HepG2 (cell line): ENCODE results near the gene THADA. TPM values are rescaled to one million over a fixed set of nuclear protein-coding genes. Genes with fewer than 3 reads are reported as not detected.

Source experiments
- BRF2 ChIP-seq: sonication (generic); formaldehyde crosslinking; IDR thresholded peaks from 2 replicates; pipeline ENCODE4 v1.8.1; 2022; ENCODE audit warnings: mild to moderate bottlenecking, missing genetic modification reagents
- GLMP ChIP-seq: sonication (generic); formaldehyde crosslinking; IDR thresholded peaks from 2 replicates; pipeline ENCODE4 v1.9.0; 2021; ENCODE audit warnings: missing genetic modification reagents, mild to moderate bottlenecking, borderline replicate concordance
- MAX ChIP-seq: IDR thresholded peaks from 2 replicates; pipeline ENCODE4 v1.6.1; 2012; ENCODE audit warnings: inconsistent platforms
- ONECUT2 ChIP-seq: sonication (generic); formaldehyde crosslinking; IDR thresholded peaks from 2 replicates; pipeline ENCODE4 v1.4.0; 2020; ENCODE audit warnings: missing genetic modification reagents
- PHF21A ChIP-seq: sonication (generic); formaldehyde crosslinking; IDR thresholded peaks from 2 replicates; pipeline ENCODE4 v1.5.0; 2020; ENCODE audit warnings: mild to moderate bottlenecking, missing genetic modification reagents
- PITX1 ChIP-seq: sonication (generic); formaldehyde crosslinking; IDR thresholded peaks from 2 replicates; pipeline ENCODE4 v1.5.1; 2020; ENCODE audit warnings: mild to moderate bottlenecking, missing genetic modification reagents
- SOX5 ChIP-seq: IDR thresholded peaks from 2 replicates; pipeline ENCODE4 v1.6.1; 2016; ENCODE audit warnings: borderline replicate concordance
- ZBTB34 ChIP-seq: sonication (generic); formaldehyde crosslinking; IDR thresholded peaks from 2 replicates; pipeline ENCODE4 v1.8.0; 2022; ENCODE audit warnings: mild to moderate bottlenecking, missing genetic modification reagents
- ZNF230 ChIP-seq: sonication (generic); formaldehyde crosslinking; IDR thresholded peaks from 2 replicates; pipeline ENCODE4 v1.4.0; 2020; ENCODE audit warnings: mild to moderate bottlenecking, missing genetic modification reagents
- ZNF235 ChIP-seq: sonication (generic); formaldehyde crosslinking; IDR thresholded peaks from 2 replicates; pipeline ENCODE4 v1.8.1; 2023; ENCODE audit warnings: mild to moderate bottlenecking, missing genetic modification reagents, borderline replicate concordance
- ZNF253 ChIP-seq: sonication (generic); formaldehyde crosslinking; IDR thresholded peaks from 2 replicates; pipeline ENCODE4 v1.8.0; 2022; ENCODE audit warnings: mild to moderate bottlenecking, missing genetic modification reagents, borderline replicate concordance
- ZNF558 ChIP-seq: sonication (generic); formaldehyde crosslinking; IDR thresholded peaks from 2 replicates; pipeline ENCODE4 v1.9.0; 2022; ENCODE audit warnings: mild to moderate bottlenecking, missing genetic modification reagents, borderline replicate concordance
- ZNF609 ChIP-seq: sonication (generic); formaldehyde crosslinking; IDR thresholded peaks from 2 replicates; pipeline ENCODE4 v1.4.0; 2020; ENCODE audit warnings: mild to moderate bottlenecking, missing genetic modification reagents, borderline replicate concordance
- ZNF749 ChIP-seq: sonication (generic); formaldehyde crosslinking; IDR thresholded peaks from 2 replicates; pipeline ENCODE4 v1.8.0; 2022; ENCODE audit warnings: mild to moderate bottlenecking, missing genetic modification reagents, moderate library complexity, borderline replicate concordance
- polyA plus RNA-seq, 8 experiments: library from polyadenylated mRNA; depleted of rRNA in 3 of 8; stranded (reverse) in 7 of 8; unstranded in 1 of 8; fragments of >200 nt; fragmentation: Illumina TruSeq in 4 of 8; extraction: Trizol in 4 of 8; gene quantifications; 2 replicates each; pipeline versions ENCODE4 v1.2.1 to v1.2.3, GENCODE V29; 2011 to 2016; ENCODE audit warnings: low read depth in 4 of 8, missing spikeins in 1 of 8, mixed read lengths in 1 of 8; ENCODE audit not compliant: insufficient read depth in 1 of 8
- total RNA-seq, 5 experiments: library from RNA; depleted of rRNA; stranded (reverse); fragments of >200 nt; fragmentation: Illumina TruSeq; extraction: Trizol; gene quantifications; 2 replicates each; pipeline ENCODE4 v1.2.3, GENCODE V29; 2016; ENCODE audit warnings: low read depth in 1 of 5
- TF ChIP-seq, protein P1 (sequence below): sonication (generic); formaldehyde crosslinking; IDR thresholded peaks from 2 replicates; pipeline ENCODE4 v1.4.0; 2020; ENCODE audit warnings: missing genetic modification reagents
- TF ChIP-seq, protein P2 (sequence below): IDR thresholded peaks from 2 replicates; pipeline ENCODE4 v1.6.1; 2016; ENCODE audit warnings: low read depth

The THADA gene
- total and polyA plus RNA-seq, 2 of the 13 experiments (the other 11 are each of a cell fraction or from before 2014, with no cell fraction given) = 12.7 to 21.7 TPM

DNA sequence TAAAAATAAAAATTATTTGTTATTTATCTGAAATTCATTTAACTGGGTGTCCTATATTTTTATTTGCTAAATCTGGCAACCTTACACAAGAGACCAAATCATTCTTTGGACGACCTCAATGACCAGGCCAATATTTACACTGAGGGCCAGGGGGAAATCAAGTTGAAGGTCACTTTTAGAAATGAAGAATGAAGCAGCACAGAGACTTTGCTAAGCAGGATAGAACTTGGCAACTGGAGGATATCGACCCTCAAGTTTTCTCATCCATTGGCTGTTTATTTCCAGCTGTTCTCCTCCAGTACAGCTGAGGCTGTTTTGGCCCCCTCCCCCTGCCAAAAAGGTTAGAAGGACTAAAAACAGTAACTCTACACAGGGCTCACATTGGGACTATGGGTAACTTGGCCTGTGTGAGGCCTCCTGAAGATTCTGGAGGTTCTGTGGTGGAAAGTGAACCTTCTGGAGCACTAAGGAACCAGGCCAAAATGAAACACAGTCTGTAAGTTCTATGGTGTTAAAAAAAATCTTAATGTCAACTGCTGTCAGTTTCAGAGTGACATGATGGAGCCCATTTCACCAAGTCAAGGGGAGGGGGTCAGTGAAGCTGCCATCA, 337.2 kb downstream of the THADA start (continued):
- TF ChIP-seq GLMP (no peak), ZNF230 (CRISPR knock-in tag) (no peak), ZNF749 (no peak), ZNF235 (CRISPR knock-in tag) (no peak), ZNF253 (no peak), PHF21A (CRISPR knock-in tag) (peak; percentile 51; the same call in 1 of the 2 replicates), MAX (peak; percentile 44; the same call in 1 of the 2 replicates), ONECUT2 (CRISPR knock-in tag) (peak; percentile 81), PITX1 (CRISPR knock-in tag) (peak; percentile 78), BRF2 (CRISPR knock-in tag) (0 out of 2 replicates have a peak, but pooled peaks have one; percentile 44), ZNF609 (CRISPR knock-in tag) (peak; percentile 83; the same call in 1 of the 2 replicates), SOX5 (CRISPR knock-in tag) (peak; percentile 78; the same call in 1 of the 2 replicates), ZBTB34 (CRISPR knock-in tag) (peak; percentile 79), ZNF558 (CRISPR knock-in tag) (no peak)
- TF ChIP-seq, protein P1, sequence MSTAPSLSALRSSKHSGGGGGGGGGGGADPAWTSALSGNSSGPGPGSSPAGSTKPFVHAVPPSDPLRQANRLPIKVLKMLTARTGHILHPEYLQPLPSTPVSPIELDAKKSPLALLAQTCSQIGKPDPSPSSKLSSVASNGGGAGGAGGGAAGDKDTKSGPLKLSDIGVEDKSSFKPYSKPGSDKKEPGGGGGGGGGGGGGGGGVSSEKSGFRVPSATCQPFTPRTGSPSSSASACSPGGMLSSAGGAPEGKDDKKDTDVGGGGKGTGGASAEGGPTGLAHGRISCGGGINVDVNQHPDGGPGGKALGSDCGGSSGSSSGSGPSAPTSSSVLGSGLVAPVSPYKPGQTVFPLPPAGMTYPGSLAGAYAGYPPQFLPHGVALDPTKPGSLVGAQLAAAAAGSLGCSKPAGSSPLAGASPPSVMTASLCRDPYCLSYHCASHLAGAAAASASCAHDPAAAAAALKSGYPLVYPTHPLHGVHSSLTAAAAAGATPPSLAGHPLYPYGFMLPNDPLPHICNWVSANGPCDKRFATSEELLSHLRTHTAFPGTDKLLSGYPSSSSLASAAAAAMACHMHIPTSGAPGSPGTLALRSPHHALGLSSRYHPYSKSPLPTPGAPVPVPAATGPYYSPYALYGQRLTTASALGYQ = peak; percentile 79; the same call in 1 of the 2 replicates
- TF ChIP-seq, protein P2, sequence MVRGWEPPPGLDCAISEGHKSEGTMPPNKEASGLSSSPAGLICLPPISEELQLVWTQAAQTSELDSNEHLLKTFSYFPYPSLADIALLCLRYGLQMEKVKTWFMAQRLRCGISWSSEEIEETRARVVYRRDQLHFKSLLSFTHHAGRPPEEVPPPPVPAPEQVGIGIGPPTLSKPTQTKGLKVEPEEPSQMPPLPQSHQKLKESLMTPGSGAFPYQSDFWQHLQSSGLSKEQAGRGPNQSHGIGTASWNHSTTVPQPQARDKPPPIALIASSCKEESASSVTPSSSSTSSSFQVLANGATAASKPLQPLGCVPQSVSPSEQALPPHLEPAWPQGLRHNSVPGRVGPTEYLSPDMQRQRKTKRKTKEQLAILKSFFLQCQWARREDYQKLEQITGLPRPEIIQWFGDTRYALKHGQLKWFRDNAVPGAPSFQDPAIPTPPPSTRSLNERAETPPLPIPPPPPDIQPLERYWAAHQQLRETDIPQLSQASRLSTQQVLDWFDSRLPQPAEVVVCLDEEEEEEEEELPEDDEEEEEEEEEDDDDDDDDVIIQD = peak; percentile 83; the same call in 1 of the 2 replicates
